ENCODE data around the gene RNF214. TPM values are rescaled to one million over a fixed set of nuclear protein-coding genes. Genes with fewer than 3 reads are reported as not detected.

RNF214 gene
- polyA plus RNA-seq, 1 donor (not counting 4 experiments of a cell fraction or from before 2014, with no cell fraction given), result 11.8 TPM

GRCh38 chr11:117192401-117192875 lies 40.0 kb upstream of the RNF214 start:
- no peaks in the 10 kb centered on the region for H3K9me3 ChIP-seq (ENCODE audit: control insufficient read depth, low read depth, low read length)
- no peaks in the 10 kb centered on the region for H3K27me3 ChIP-seq (ENCODE audit: control insufficient read depth, extremely low read depth, insufficient read depth, low read length)
- H4K20me1 ChIP-seq (ENCODE audit: control insufficient read depth, extremely low read depth, insufficient read depth, low read length), result no peaks in the 10 kb centered on the region
- DNase-seq (ENCODE audit: low read depth, low spot score) (no peak), FAIRE-seq (no peak)
- H3K4me1 ChIP-seq (ENCODE audit: control insufficient read depth, extremely low read depth, insufficient read depth, low read length), result peaks cover 7% of the 10 kb centered on the region
- H3K27ac ChIP-seq (ENCODE audit: control insufficient read depth, insufficient read depth, low read length), result no peak overlapping the region
- H3K79me2 ChIP-seq (ENCODE audit: control insufficient read depth, insufficient read depth, low read length), result no peaks in the 10 kb centered on the region
- no peak overlapping the region for H2AFZ ChIP-seq (ENCODE audit: control insufficient read depth, low read length)
- dilution Hi-C loops (cut with MboI; ENCODE audit: extremely low pct_ligation_motif_present, low sequenced_read_pairs), result no loop called here
- no peaks in the 10 kb centered on the region for H3K9me1 ChIP-seq (ENCODE audit: control insufficient read depth, extremely low read depth, insufficient read depth, low read length)
- peaks cover 6 to 32% of the 10 kb centered on the region in 2 experiments for H3K36me3 ChIP-seq (ENCODE audit: control insufficient read depth in 2 of 2, extremely low read depth in 1 of 2, insufficient read depth in 2 of 2, low read length in 2 of 2)
- H3K4me2 ChIP-seq (ENCODE audit: control insufficient read depth, extremely low read depth, insufficient read depth, low read depth, low read length), result no peak overlapping the region
- H3K9ac ChIP-seq (ENCODE audit: control insufficient read depth, extremely low read depth, insufficient read depth, low read length), result no peak overlapping the region
- TF ChIP-seq EZH2 (IDR thresholded peaks at IDR 0.05; ENCODE audit: low read length), result no peak
- TF ChIP-seq, protein P1, sequence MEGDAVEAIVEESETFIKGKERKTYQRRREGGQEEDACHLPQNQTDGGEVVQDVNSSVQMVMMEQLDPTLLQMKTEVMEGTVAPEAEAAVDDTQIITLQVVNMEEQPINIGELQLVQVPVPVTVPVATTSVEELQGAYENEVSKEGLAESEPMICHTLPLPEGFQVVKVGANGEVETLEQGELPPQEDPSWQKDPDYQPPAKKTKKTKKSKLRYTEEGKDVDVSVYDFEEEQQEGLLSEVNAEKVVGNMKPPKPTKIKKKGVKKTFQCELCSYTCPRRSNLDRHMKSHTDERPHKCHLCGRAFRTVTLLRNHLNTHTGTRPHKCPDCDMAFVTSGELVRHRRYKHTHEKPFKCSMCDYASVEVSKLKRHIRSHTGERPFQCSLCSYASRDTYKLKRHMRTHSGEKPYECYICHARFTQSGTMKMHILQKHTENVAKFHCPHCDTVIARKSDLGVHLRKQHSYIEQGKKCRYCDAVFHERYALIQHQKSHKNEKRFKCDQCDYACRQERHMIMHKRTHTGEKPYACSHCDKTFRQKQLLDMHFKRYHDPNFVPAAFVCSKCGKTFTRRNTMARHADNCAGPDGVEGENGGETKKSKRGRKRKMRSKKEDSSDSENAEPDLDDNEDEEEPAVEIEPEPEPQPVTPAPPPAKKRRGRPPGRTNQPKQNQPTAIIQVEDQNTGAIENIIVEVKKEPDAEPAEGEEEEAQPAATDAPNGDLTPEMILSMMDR (optimal IDR thresholded peaks at IDR 0.05 in 1 of 3, IDR thresholded peaks at IDR 0.05 in 1 of 3, conservative IDR thresholded peaks at IDR 0.05 in 1 of 3; ENCODE audit: extremely low read depth in 1 of 3, insufficient read depth in 2 of 3, low read length in 3 of 3), result no peak
- no peak overlapping the region for H3K4me3 ChIP-seq (ENCODE audit: control insufficient read depth in 2 of 3, extremely low read depth in 1 of 3, insufficient read depth in 2 of 3, low read depth in 1 of 3, low read length in 3 of 3)

DNA sequence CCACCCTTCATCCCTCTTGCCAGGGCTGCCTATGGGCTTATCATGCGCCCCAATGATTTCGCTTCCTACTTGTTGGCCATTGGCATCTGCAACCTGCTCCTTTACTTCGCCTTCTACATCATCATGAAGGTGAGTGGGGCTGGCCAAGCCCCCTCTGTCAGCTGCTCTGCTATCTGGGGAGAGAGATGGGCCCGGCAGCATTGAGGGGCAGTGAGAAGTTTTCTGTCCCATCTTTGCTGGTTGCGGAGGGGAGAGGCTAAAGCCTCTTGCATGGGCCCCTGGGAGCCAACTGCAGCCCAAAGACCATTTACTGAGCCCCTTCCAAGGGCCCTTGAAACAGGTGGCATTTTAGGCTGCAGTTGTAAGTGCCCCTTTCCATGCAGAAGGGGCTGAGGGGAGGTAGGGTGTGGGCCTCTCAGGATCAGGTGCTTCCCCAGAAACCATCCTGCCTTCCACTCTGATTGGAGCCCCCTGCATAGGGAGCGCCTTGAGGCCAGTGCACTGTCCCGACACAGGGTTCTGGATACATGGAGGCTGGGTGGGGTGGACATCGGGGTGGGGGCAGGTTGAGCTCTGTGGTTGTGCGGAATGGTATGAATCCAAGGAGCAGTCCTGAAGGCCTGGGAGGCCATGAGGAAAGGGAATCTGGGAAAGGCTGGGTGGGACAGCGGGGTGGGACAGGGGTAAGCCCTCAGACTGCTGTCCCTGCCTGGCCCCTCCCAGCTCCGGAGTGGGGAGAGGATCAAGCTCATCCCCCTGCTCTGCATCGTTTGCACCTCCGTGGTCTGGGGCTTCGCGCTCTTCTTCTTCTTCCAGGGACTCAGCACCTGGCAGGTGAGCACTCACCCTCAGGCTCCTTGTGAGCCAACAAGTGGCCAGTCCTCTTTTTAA lies 39.1 kb upstream of the RNF214 start:
- dilution Hi-C loops (cut with MboI; ENCODE audit: extremely low pct_ligation_motif_present, low sequenced_read_pairs), result no loop called here

More for the DNA sequence above, 39.1 kb upstream of the RNF214 start:
- no peak overlapping the region for H3K4me2 ChIP-seq (ENCODE audit: control insufficient read depth, extremely low read depth, insufficient read depth, low read depth, low read length)
- no peak overlapping the region for H3K27ac ChIP-seq (ENCODE audit: control insufficient read depth, insufficient read depth, low read length)
- FAIRE-seq, result no peak
- H4K20me1 ChIP-seq (ENCODE audit: control insufficient read depth, extremely low read depth, insufficient read depth, low read length), result no peaks in the 10 kb centered on the region
- H3K4me1 ChIP-seq (ENCODE audit: control insufficient read depth, extremely low read depth, insufficient read depth, low read length), result peaks cover 7% of the 10 kb centered on the region
- peaks cover 6 to 27% of the 10 kb centered on the region in 2 experiments for H3K36me3 ChIP-seq (ENCODE audit: control insufficient read depth in 2 of 2, extremely low read depth in 1 of 2, insufficient read depth in 2 of 2, low read length in 2 of 2)
- DNase-seq (ENCODE audit: low read depth, low spot score), result no peak
- H3K79me2 ChIP-seq (ENCODE audit: control insufficient read depth, insufficient read depth, low read length), result no peaks in the 10 kb centered on the region
- no peak overlapping the region for H2AFZ ChIP-seq (ENCODE audit: control insufficient read depth, low read length)
- H3K27me3 ChIP-seq (ENCODE audit: control insufficient read depth, extremely low read depth, insufficient read depth, low read length), result no peaks in the 10 kb centered on the region
- H3K4me3 ChIP-seq (ENCODE audit: control insufficient read depth in 2 of 3, extremely low read depth in 1 of 3, insufficient read depth in 2 of 3, low read depth in 1 of 3, low read length in 3 of 3), result no peak overlapping the region
- no peaks in the 10 kb centered on the region for H3K9me3 ChIP-seq (ENCODE audit: control insufficient read depth, low read depth, low read length)
- no peak for TF ChIP-seq EZH2 (IDR thresholded peaks at IDR 0.05; ENCODE audit: low read length)
- TF ChIP-seq, protein P1 (optimal IDR thresholded peaks at IDR 0.05 in 1 of 3, IDR thresholded peaks at IDR 0.05 in 1 of 3, conservative IDR thresholded peaks at IDR 0.05 in 1 of 3; ENCODE audit: extremely low read depth in 1 of 3, insufficient read depth in 2 of 3, low read length in 3 of 3), result no peak
- no peak overlapping the region for H3K9ac ChIP-seq (ENCODE audit: control insufficient read depth, extremely low read depth, insufficient read depth, low read length)
- H3K9me1 ChIP-seq (ENCODE audit: control insufficient read depth, extremely low read depth, insufficient read depth, low read length), result no peaks in the 10 kb centered on the region

Data from keratinocyte (primary cell).